ENCODE measurements around the gene C1S.

- TF ChIP-seq EZH2phosphoT487 (IDR thresholded peaks at IDR 0.05; ENCODE audit: borderline replicate concordance, low read depth, low read length): no peak
- no peak for TF ChIP-seq CTCF (conservative IDR thresholded peaks at IDR 0.05; ENCODE audit: low read length)
These were observed 2.2 kb upstream of the C1S start for GRCh38 chr12:7058163-7058845.

All from OCI-LY7 (cell line).